ENCODE data around the gene OSCP1.

The OSCP1 gene

DNA sequence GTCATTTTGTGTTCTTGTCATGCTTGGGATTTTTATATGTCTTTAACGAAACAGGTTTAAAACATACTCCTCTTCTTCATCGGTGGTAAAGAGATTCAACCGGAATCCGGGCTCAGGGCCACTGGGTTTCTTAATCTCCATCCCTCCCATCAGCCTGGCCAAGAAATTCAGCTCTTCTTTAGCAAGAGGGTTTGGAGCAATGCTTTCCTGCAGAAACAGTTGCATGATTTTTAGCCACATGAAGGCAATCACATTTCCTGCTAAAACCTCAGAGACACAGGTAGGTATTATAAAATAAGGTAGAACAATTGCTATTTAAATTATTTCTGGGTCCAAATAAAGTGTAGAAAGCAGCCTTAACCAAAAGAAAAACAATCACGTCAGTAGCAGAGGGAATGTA lies 29.8 kb downstream of the OSCP1 start:
- DNase-seq (ENCODE audit: low read depth), result no peak
- in situ Hi-C loops (cut with HindIII; ENCODE audit: low sequenced_read_pairs), result no loop called here
- no peak for TF ChIP-seq CTCF (IDR thresholded peaks at IDR 0.05; ENCODE audit: low read depth, low read length, missing control alignments)
- H3K4me3 ChIP-seq (ENCODE audit: low read depth, low read length), result no peak overlapping the region

GRCh38 chr1:36419569-36419968 lies 30.7 kb downstream of the OSCP1 start:
- no peak for TF ChIP-seq CTCF (IDR thresholded peaks at IDR 0.05; ENCODE audit: low read depth, low read length, missing control alignments)
- H3K4me3 ChIP-seq (ENCODE audit: low read depth, low read length), result no peak overlapping the region
- no peak for DNase-seq (ENCODE audit: low read depth)
- in situ Hi-C loops (cut with HindIII; ENCODE audit: low sequenced_read_pairs), result no loop called here

DNA sequence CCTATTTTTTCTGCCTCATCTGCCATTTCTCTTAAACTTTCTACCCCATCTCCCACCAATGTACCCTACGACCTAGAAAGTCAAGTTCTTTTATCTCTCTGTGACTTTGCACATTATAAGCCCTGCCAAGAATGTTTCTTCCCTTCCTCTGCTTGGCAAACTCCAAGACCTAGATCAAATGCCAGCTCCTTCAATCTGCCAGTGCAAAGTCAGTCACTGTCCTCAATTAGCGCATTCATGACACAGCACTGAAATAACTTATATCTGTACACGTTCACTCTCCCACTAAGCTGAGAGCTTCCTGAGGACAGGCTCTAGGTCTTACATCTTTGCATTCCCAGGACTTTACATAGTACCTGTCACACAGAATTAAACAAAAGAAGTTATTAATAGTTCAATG lies 31.1 kb downstream of the OSCP1 start:
- TF ChIP-seq CTCF (IDR thresholded peaks at IDR 0.05; ENCODE audit: low read depth, low read length, missing control alignments), result no peak
- no peak overlapping the region for H3K4me3 ChIP-seq (ENCODE audit: low read depth, low read length)
- DNase-seq (ENCODE audit: low read depth), result no peak
- in situ Hi-C loops (cut with HindIII; ENCODE audit: low sequenced_read_pairs), result no loop called here

GRCh38 chr1:36417931-36418330 lies 32.3 kb downstream of the OSCP1 start:
- DNase-seq (ENCODE audit: low read depth), result no peak
- no peak overlapping the region for H3K4me3 ChIP-seq (ENCODE audit: low read depth, low read length)
- no peak for TF ChIP-seq CTCF (IDR thresholded peaks at IDR 0.05; ENCODE audit: low read depth, low read length, missing control alignments)
- in situ Hi-C loops (cut with HindIII; ENCODE audit: low sequenced_read_pairs), result no loop called here

- in situ Hi-C loops (cut with HindIII; ENCODE audit: low sequenced_read_pairs), result no loop called here
- H3K4me3 ChIP-seq (ENCODE audit: low read depth, low read length), result no peak overlapping the region
- TF ChIP-seq CTCF (IDR thresholded peaks at IDR 0.05; ENCODE audit: low read depth, low read length, missing control alignments), result no peak
- no peak for DNase-seq (ENCODE audit: low read depth)
These were observed 34.5 kb downstream of the OSCP1 start for GRCh38 chr1:36415661-36416326.

DNA sequence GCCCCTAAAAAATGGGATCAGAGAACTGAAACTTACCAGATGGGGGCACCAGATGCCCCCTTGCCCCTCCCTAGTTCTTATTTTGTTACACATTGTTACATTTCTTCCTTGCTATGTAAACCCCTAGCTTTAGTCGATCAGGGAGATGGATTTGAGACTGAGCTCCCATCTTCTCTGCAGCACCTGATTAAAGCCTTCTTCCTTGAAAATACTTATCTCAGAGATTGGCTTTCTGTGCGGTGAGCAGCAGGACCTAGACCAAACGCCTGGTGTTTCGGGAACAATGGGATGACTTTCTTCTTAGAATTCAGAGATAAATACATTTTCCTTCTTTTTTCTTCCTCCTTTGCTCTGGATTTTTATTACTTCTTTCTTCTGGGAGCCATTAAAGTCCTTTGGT lies 35.9 kb downstream of the OSCP1 start:
- no peak for TF ChIP-seq CTCF (IDR thresholded peaks at IDR 0.05; ENCODE audit: low read depth, low read length, missing control alignments)
- H3K4me3 ChIP-seq (ENCODE audit: low read depth, low read length), result no peak overlapping the region
- DNase-seq (ENCODE audit: low read depth), result no peak
- in situ Hi-C loops (cut with HindIII; ENCODE audit: low sequenced_read_pairs), result no loop called here

Data from astrocyte of the cerebellum (primary cell).